Neural cell (in vitro differentiated cells): ENCODE data around the gene PLN. TPM values are rescaled to one million over a fixed set of nuclear protein-coding genes. Genes with fewer than 3 reads are reported as not detected.

Experiments used
- H2AFZ ChIP-seq: fragments of 200-600, 300-800 bp; sonication (generic), shearing (Covaris generic); 2 replicates; pipeline ENCODE4 v1.6.0; 2014; ENCODE audit warnings: low read depth, mild to moderate bottlenecking, antibody characterized with exemption, low read length, moderate library complexity
- H3F3A ChIP-seq: fragments of 200-600 bp; shearing (Covaris generic); 2 replicates; pipeline ENCODE4 v1.6.1; 2016; ENCODE audit warnings: mild to moderate bottlenecking, moderate library complexity, mixed read lengths, antibody characterized with exemption, low read length; ENCODE audit not compliant: insufficient read depth, poor library complexity, severe bottlenecking
- H3K27ac ChIP-seq: fragments of 200-600, 300-800 bp; sonication (generic), shearing (Covaris generic); 2 replicates; pipeline ENCODE4 v1.5.1; 2014; ENCODE audit warnings: mild to moderate bottlenecking, low read length, moderate library complexity
- H3K27me3 ChIP-seq: fragments of 300-800, 200-600 bp; sonication (generic), shearing (Covaris generic); 2 replicates; pipeline ENCODE4 v1.6.0; 2014; ENCODE audit warnings: mild to moderate bottlenecking, low read depth, low read length, moderate library complexity; ENCODE audit not compliant: insufficient read depth
- H3K36me3 ChIP-seq: fragments of 300-800, 200-600 bp; sonication (generic), shearing (Covaris generic); 2 replicates; pipeline ENCODE4 v1.5.1; 2014; ENCODE audit warnings: mild to moderate bottlenecking, antibody characterized with exemption, low read length, moderate library complexity; ENCODE audit not compliant: insufficient read depth
- H3K4me2 ChIP-seq: fragments of 300-800, 200-600 bp; sonication (generic), shearing (Covaris generic); 2 replicates; pipeline ENCODE4 v1.6.0; 2014; ENCODE audit warnings: mild to moderate bottlenecking, low read length
- H3K4me3 ChIP-seq: fragments of 300-800, 200-600 bp; sonication (generic), shearing (Covaris generic); 2 replicates; pipeline ENCODE4 v1.5.1; 2014; ENCODE audit warnings: mild to moderate bottlenecking, low read length, moderate library complexity
- H3K79me2 ChIP-seq: fragments of 200-600 bp; shearing (Covaris generic); replicated peaks from 2 replicates; pipeline ENCODE4 v1.6.0; 2014; ENCODE audit warnings: mild to moderate bottlenecking, low read length, moderate library complexity; ENCODE audit not compliant: insufficient read depth
- H3K9ac ChIP-seq: fragments of 300-800, 200-600 bp; sonication (generic), shearing (Covaris generic); 2 replicates; pipeline ENCODE4 v1.6.1; 2016; ENCODE audit warnings: mild to moderate bottlenecking, low read length, mixed read lengths
- H3K9me2 ChIP-seq: fragments of 200-600 bp; shearing (Covaris generic); 2 replicates; pipeline ENCODE4 v1.6.1; 2016; ENCODE audit warnings: mild to moderate bottlenecking, low read length, mixed read lengths; ENCODE audit not compliant: insufficient read depth
- H3K9me3 ChIP-seq: fragments of 200-600, 300-800 bp; sonication (generic), shearing (Covaris generic); 2 replicates; pipeline ENCODE4 v1.6.1; 2016; ENCODE audit warnings: mild to moderate bottlenecking, mixed run types, low read length, moderate library complexity, mixed read lengths
- H4K20me1 ChIP-seq: fragments of 200-600 bp; shearing (Covaris generic); 2 replicates; pipeline ENCODE4 v1.6.1; 2016; ENCODE audit warnings: mild to moderate bottlenecking, mixed run types; ENCODE audit not compliant: insufficient read depth
- CTCF ChIP-seq: fragments of 450-650 bp; IDR thresholded peaks from 2 replicates; pipeline ENCODE4 v1.5.1; 2014; ENCODE audit warnings: antibody characterized with exemption, mild to moderate bottlenecking, moderate library complexity; ENCODE audit not compliant: poor library complexity, severe bottlenecking
- EP300 ChIP-seq: fragments of 450-650 bp; conservative IDR thresholded peaks from 2 replicates; pipeline ENCODE4 v1.6.1; 2014; ENCODE audit warnings: antibody characterized with exemption, mild to moderate bottlenecking, moderate library complexity; ENCODE audit not compliant: poor library complexity, severe bottlenecking
- EZH2 ChIP-seq: fragments of 200-600, 300-800 bp; shearing (Covaris generic), sonication (generic); IDR thresholded peaks from 2 replicates; pipeline ENCODE4 v1.6.1; 2014; ENCODE audit warnings: antibody characterized with exemption, low read length, borderline replicate concordance, mild to moderate bottlenecking; ENCODE audit not compliant: insufficient read depth, poor library complexity, severe bottlenecking
- MXI1 ChIP-seq: fragments of 450-650 bp; conservative IDR thresholded peaks from 2 replicates; pipeline ENCODE4 v1.6.1; 2014; ENCODE audit warnings: antibody characterized with exemption, mild to moderate bottlenecking; ENCODE audit not compliant: poor library complexity, severe bottlenecking
- POLR2AphosphoS5 ChIP-seq: IDR thresholded peaks from 2 replicates; pipeline ENCODE4 v1.6.1; 2012
- RAD21 ChIP-seq: fragments of 450-650 bp; conservative IDR thresholded peaks from 2 replicates; pipeline ENCODE4 v1.6.1; 2014; ENCODE audit warnings: antibody characterized with exemption, mild to moderate bottlenecking, moderate library complexity
- SMC3 ChIP-seq: fragments of 450-650 bp; conservative IDR thresholded peaks from 2 replicates; pipeline ENCODE4 v1.6.1; 2014; ENCODE audit warnings: antibody characterized with exemption, mild to moderate bottlenecking, moderate library complexity; ENCODE audit not compliant: poor library complexity
- TAF1 ChIP-seq: IDR thresholded peaks from 2 replicates; pipeline ENCODE4 v1.6.1; 2012; ENCODE audit warnings: low read depth
- polyA plus RNA-seq: library from polyadenylated mRNA; depleted of rRNA; stranded (reverse); fragments of >200 nt; gene quantifications from 2 replicates; pipeline ENCODE4 v1.2.3, GENCODE V29; 2014
- TF ChIP-seq, protein P1 (sequence below): IDR thresholded peaks from 2 replicates; pipeline ENCODE4 v1.6.1; 2012; ENCODE audit warnings: borderline replicate concordance

Gene PLN
- polyA plus RNA-seq, 1 donor from 2014 or later, result not detected

GRCh38 chr6:118581489-118581959, 33.4 kb downstream of the PLN start:
- H3K27me3 ChIP-seq, result no peaks in the 10 kb centered on the region
- no peaks in the 10 kb centered on the region for H3F3A ChIP-seq
- no peak for TF ChIP-seq EP300
- TF ChIP-seq MXI1, result no peak
- no peak for TF ChIP-seq CTCF
- TF ChIP-seq, protein P1, sequence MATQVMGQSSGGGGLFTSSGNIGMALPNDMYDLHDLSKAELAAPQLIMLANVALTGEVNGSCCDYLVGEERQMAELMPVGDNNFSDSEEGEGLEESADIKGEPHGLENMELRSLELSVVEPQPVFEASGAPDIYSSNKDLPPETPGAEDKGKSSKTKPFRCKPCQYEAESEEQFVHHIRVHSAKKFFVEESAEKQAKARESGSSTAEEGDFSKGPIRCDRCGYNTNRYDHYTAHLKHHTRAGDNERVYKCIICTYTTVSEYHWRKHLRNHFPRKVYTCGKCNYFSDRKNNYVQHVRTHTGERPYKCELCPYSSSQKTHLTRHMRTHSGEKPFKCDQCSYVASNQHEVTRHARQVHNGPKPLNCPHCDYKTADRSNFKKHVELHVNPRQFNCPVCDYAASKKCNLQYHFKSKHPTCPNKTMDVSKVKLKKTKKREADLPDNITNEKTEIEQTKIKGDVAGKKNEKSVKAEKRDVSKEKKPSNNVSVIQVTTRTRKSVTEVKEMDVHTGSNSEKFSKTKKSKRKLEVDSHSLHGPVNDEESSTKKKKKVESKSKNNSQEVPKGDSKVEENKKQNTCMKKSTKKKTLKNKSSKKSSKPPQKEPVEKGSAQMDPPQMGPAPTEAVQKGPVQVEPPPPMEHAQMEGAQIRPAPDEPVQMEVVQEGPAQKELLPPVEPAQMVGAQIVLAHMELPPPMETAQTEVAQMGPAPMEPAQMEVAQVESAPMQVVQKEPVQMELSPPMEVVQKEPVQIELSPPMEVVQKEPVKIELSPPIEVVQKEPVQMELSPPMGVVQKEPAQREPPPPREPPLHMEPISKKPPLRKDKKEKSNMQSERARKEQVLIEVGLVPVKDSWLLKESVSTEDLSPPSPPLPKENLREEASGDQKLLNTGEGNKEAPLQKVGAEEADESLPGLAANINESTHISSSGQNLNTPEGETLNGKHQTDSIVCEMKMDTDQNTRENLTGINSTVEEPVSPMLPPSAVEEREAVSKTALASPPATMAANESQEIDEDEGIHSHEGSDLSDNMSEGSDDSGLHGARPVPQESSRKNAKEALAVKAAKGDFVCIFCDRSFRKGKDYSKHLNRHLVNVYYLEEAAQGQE, result no peak
- TF ChIP-seq SMC3, result no peak
- no peak for TF ChIP-seq RAD21
- no peak for TF ChIP-seq POLR2AphosphoS5
- no peak for TF ChIP-seq EZH2
- no peak for TF ChIP-seq TAF1
- no peaks in the 10 kb centered on the region for H3K79me2 ChIP-seq
- no peaks in the 10 kb centered on the region for H3K9me3 ChIP-seq
- no peak overlapping the region for H2AFZ ChIP-seq
- no peak overlapping the region for H3K4me3 ChIP-seq
- no peak overlapping the region for H3K9ac ChIP-seq
- H3K4me2 ChIP-seq, result no peak overlapping the region
- no peaks in the 10 kb centered on the region for H3K9me2 ChIP-seq
- H4K20me1 ChIP-seq, result no peaks in the 10 kb centered on the region
- H3K36me3 ChIP-seq, result no peaks in the 10 kb centered on the region
- H3K27ac ChIP-seq, result no peak overlapping the region

DNA sequence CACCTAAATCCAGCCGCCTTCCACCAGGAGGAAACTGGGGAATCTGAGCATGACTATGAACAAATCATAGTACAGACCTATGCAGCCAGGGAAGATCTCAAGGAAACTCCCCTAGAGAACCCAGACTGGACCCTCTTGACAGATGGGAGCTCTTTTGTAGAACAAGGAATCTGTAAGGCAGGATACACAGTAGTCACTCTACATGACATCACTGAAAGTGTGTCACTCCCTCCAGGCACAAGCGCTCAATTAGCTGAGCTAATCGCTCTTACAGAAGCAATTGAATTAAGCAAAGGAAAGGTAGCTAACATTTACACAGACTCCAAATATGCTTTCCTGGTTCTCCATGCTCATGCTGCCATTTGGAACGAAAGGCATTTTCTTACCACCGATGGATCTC, 36.8 kb downstream of the PLN start:
- Histone ChIP-seq H4K20me1 (no peaks in the 10 kb centered on the region), H3K27ac (no peak overlapping the region), H3K36me3 (no peaks in the 10 kb centered on the region), H3K4me2 (no peak overlapping the region), H3K27me3 (no peaks in the 10 kb centered on the region), H2AFZ (no peak overlapping the region), H3K9me3 (no peaks in the 10 kb centered on the region), H3K9ac (no peak overlapping the region), H3F3A (no peaks in the 10 kb centered on the region), H3K9me2 (no peaks in the 10 kb centered on the region), H3K79me2 (no peaks in the 10 kb centered on the region), H3K4me3 (no peak overlapping the region)
- TF ChIP-seq, protein P1, result no peak
- no peak for TF ChIP-seq CTCF
- no peak for TF ChIP-seq SMC3
- TF ChIP-seq POLR2AphosphoS5, result no peak
- no peak for TF ChIP-seq TAF1
- TF ChIP-seq MXI1, result no peak
- TF ChIP-seq EZH2, result no peak
- TF ChIP-seq RAD21, result no peak
- TF ChIP-seq EP300, result no peak
